Endothelial cell of umbilical vein (primary cell): Measurements from ENCODE around the gene SBDS. TPM values are rescaled to one million over a fixed set of nuclear protein-coding genes. Genes with fewer than 3 reads are reported as not detected.
A peak's percentile ranks its signal among the peaks of the same experiment; 100 is the strongest.
"Not testable (repeated sequence)": the region's sequence is repeated elsewhere in the genome, so short reads cannot be mapped to it uniquely, and the experiment has no call there.

Experiments
- BruUV-seq: library from RNA; stranded (reverse); fragments of 400-500 nt; replicated peaks from 2 replicates; lab custom pipeline; 2021; lab: Mats Ljungman, UMichigan
- CTCF ChIA-PET: fragments of 300-600, 350-600 bp; sonication (Branson Sonifier 250); formaldehyde crosslinking; loops from one replicate; lab custom pipeline; 2021; ENCODE audit warnings: antibody characterized with exemption, inconsistent platforms; lab: Charles Lee
- POLR2A ChIA-PET: fragments of 300-600, 350-600 bp; sonication (Branson Sonifier 250); formaldehyde crosslinking; loops from one replicate; lab custom pipeline; 2021; ENCODE audit warnings: antibody characterized with exemption, inconsistent platforms; lab: Charles Lee
- DNase-seq: peaks from one replicate; pipeline ENCODE4 v3.0.0-alpha.2; 2011; ENCODE audit warnings: low read depth, low spot score
- FAIRE-seq: peaks from 2 replicates; lab custom pipeline; 2011; peaks lifted over from hg19 to GRCh38; lab: Jason Lieb, UNC
- H2AFZ ChIP-seq: 2 replicates; pipeline ENCODE4 v1.6.0; 2012; ENCODE audit warnings: low read depth, low read length, control low read depth, inconsistent platforms
- H3K27ac ChIP-seq: 2 replicates; pipeline ENCODE4 v1.5.1; 2011; ENCODE audit warnings: low read depth, mild to moderate bottlenecking, control low read depth, low read length, moderate library complexity; ENCODE audit not compliant: insufficient read depth
- H3K27me3 ChIP-seq, 2 experiments: 2 replicates each; pipeline versions ENCODE4 v1.6.0 to v1.6.1; 2011; ENCODE audit warnings: low read length in 2 of 2, mixed read lengths in 1 of 2; ENCODE audit not compliant: control insufficient read depth in 2 of 2, insufficient read depth in 2 of 2
- H3K36me3 ChIP-seq, 2 experiments: 2 replicates in 1 of 2; 3 replicates in 1 of 2; pipeline ENCODE4 v1.5.1; 2011; ENCODE audit warnings: low read length in 2 of 2, mild to moderate bottlenecking in 1 of 2, moderate library complexity in 1 of 2; ENCODE audit not compliant: control insufficient read depth in 2 of 2, insufficient read depth in 2 of 2; ENCODE audit errors: extremely low read depth in 1 of 2
- H3K4me1 ChIP-seq: 3 replicates; pipeline ENCODE4 v1.5.1; 2011; ENCODE audit warnings: mild to moderate bottlenecking, low read length; ENCODE audit not compliant: control insufficient read depth, insufficient read depth; ENCODE audit errors: extremely low read depth
- H3K4me2 ChIP-seq: 2 replicates; pipeline ENCODE4 v1.6.1; 2011; ENCODE audit warnings: low read length, control low read depth, mixed read lengths; ENCODE audit not compliant: insufficient read depth
- H3K4me3 ChIP-seq, 3 experiments: fragments of 200-600 bp in 1 of 3; sonication (generic), shearing (Covaris generic) in 1 of 3; replicated peaks in 1 of 3; 2 replicates each; pipeline ENCODE4 v1.5.1; 2011 to 2016; ENCODE audit warnings: control low read depth in 3 of 3, low read length in 3 of 3, mild to moderate bottlenecking in 2 of 3, inconsistent platforms in 1 of 3, low read depth in 1 of 3, moderate library complexity in 1 of 3; ENCODE audit not compliant: insufficient read depth in 1 of 3
- H3K79me2 ChIP-seq: 2 replicates; pipeline ENCODE4 v1.6.0; 2012; ENCODE audit warnings: low read length, inconsistent platforms; ENCODE audit not compliant: control insufficient read depth, insufficient read depth
- H3K9ac ChIP-seq: replicated peaks from 2 replicates; pipeline ENCODE3; 2011; ENCODE audit warnings: low read length, control low read depth; ENCODE audit not compliant: insufficient read depth; ENCODE audit errors: extremely low read depth
- H3K9me1 ChIP-seq: replicated peaks from 3 replicates; pipeline ENCODE4 v1.6.0; 2011; ENCODE audit warnings: mild to moderate bottlenecking, low read length; ENCODE audit not compliant: control insufficient read depth, insufficient read depth; ENCODE audit errors: extremely low read depth
- H3K9me3 ChIP-seq: replicated peaks from 2 replicates; pipeline ENCODE4 v1.5.1; 2012; ENCODE audit warnings: low read length, inconsistent platforms; ENCODE audit not compliant: control insufficient read depth, insufficient read depth
- H4K20me1 ChIP-seq: replicated peaks from 2 replicates; pipeline ENCODE3; 2011; ENCODE audit warnings: mild to moderate bottlenecking, low read length; ENCODE audit not compliant: control insufficient read depth, insufficient read depth; ENCODE audit errors: extremely low read depth
- CTCF ChIP-seq, 2 donors: IDR thresholded peaks; 1 replicate in 1 of 2; 2 replicates in 1 of 2; pipeline ENCODE4 v1.5.1; 2011; ENCODE audit warnings: low read length in 2 of 2, mild to moderate bottlenecking in 2 of 2, moderate library complexity in 2 of 2, control low read depth in 1 of 2, inconsistent platforms in 1 of 2, low read depth in 1 of 2; ENCODE audit not compliant: insufficient read depth in 1 of 2; ENCODE audit errors: extremely low read depth in 1 of 2
- POLR2A ChIP-seq: IDR thresholded peaks from 2 replicates; pipeline ENCODE4 v1.6.1; 2012; ENCODE audit warnings: low read depth, mild to moderate bottlenecking, control low read depth, low read length
- POLR2AphosphoS5 ChIP-seq: IDR thresholded peaks from 2 replicates; pipeline ENCODE4 v1.6.1; 2012; ENCODE audit warnings: low read depth, mild to moderate bottlenecking, control low read depth, low read length, moderate library complexity; ENCODE audit not compliant: insufficient read depth
- dilution Hi-C: fragments of 300-500 bp; cut with MboI; formaldehyde crosslinking; loops from one replicate; pipeline ENCODE4 v1.15.0; 2019; ENCODE audit warnings: low sequenced_read_pairs; ENCODE audit not compliant: extremely low pct_ligation_motif_present
- intact Hi-C: fragments of 100-400 bp; cut with micrococcal nuclease; formaldehyde crosslinking; loops from one replicate; pipeline ENCODE4 v1.10.0; 2022
- polyA plus RNA-seq, 4 experiments: library from polyadenylated mRNA; depleted of rRNA in 3 of 4; stranded (reverse) in 3 of 4; unstranded in 1 of 4; fragments of >200 nt; gene quantifications; 2 replicates each; pipeline versions ENCODE4 v1.2.1 to v1.2.3, GENCODE V29; 2011 to 2012; ENCODE audit warnings: missing spikeins in 1 of 4
- total RNA-seq: library from RNA; stranded (reverse); gene quantifications from 2 replicates; pipeline ENCODE4 v1.2.3, GENCODE V29; 2021

Gene SBDS
- total and polyA plus RNA-seq, 2 donors (not counting 3 experiments of a cell fraction or from before 2014, with no cell fraction given) = 30.7 to 86.5 TPM

GRCh38 chr7:66996444-66997191 lies 1.2 kb upstream of the SBDS start, which contains the start of gene TYW1:
TYW1 (plus strand) TSS chr7:66996833; CDS start chr7:66996979, 146 bp downstream.
- peak within 1 kb of the TSS; percentile 84 to 95 (median 90) for H3K4me3 ChIP-seq
- H3K9me3 ChIP-seq, H3K36me3 ChIP-seq, H3K27me3 ChIP-seq, H3K4me1 ChIP-seq, CTCF ChIA-PET, H3K9me1 ChIP-seq, H4K20me1 ChIP-seq, dilution Hi-C loops: not testable (repeated sequence)
- BruUV-seq = TSS peak; percentile 41
- intact Hi-C loops = loop anchor here (2.0 to 10.0 kb wide), 5 partner anchors 72 to 964 kb away; partner anchors contain the start of genes RABGEF1 and TMEM248
- peak within 1 kb of the TSS; percentile 92 for H3K4me2 ChIP-seq
- FAIRE-seq (peak; percentile 99), DNase-seq (peak; percentile 98)
- peaks cover 15% of the 10 kb centered on the region for H3K79me2 ChIP-seq
- POLR2A ChIA-PET = interaction anchor here (0.5 to 1.0 kb wide), 2 partner anchors 152 to 368 kb away, joined by 3 to 4 read pairs; partner anchors contain the start of gene KCTD7
- H2AFZ ChIP-seq = peak within 1 kb of the TSS; percentile 97
- H3K9ac ChIP-seq = peak within 1 kb of the TSS; percentile 79
- peak; percentile 85 for TF ChIP-seq POLR2A
- peak; percentile 49 for TF ChIP-seq POLR2AphosphoS5
- peak within 1 kb of the TSS; percentile 51 for H3K27ac ChIP-seq

GRCh38 chr7:66994691-66995049 lies 716 bp downstream of the SBDS start:
- H3K36me3 ChIP-seq, H3K9me3 ChIP-seq, dilution Hi-C loops, BruUV-seq, FAIRE-seq, H3K9me1 ChIP-seq, H4K20me1 ChIP-seq, H3K4me1 ChIP-seq, CTCF ChIA-PET, H3K27me3 ChIP-seq, H2AFZ ChIP-seq: not testable (repeated sequence)
- TF ChIP-seq CTCF (IDR thresholded peaks at IDR 0.05; ENCODE audit: extremely low read depth in 1 of 2, insufficient read depth in 1 of 2, low read depth in 1 of 2, low read length in 2 of 2) = peak in 1 of 2 donors; percentile 27
- H3K79me2 ChIP-seq = peaks cover 15% of the 10 kb centered on the region
- H3K4me3 ChIP-seq = peak overlapping the region; percentile 59 to 74 (median 67)
- H3K9ac ChIP-seq = peak overlapping the region; percentile 78
- peak overlapping the region; percentile 84 for H3K27ac ChIP-seq
- POLR2A ChIA-PET = interaction anchor here (1.9 kb wide), 1 partner anchor 150 kb away, joined by 6 read pairs; no protein-coding TSS in a partner anchor
- peak; percentile 72 for DNase-seq
- peak overlapping the region; percentile 82 for H3K4me2 ChIP-seq
- intact Hi-C loops = loop anchor here (1.0 to 10.0 kb wide), 6 partner anchors 44 to 962 kb away; partner anchors contain the start of genes RABGEF1 and TMEM248

DNA sequence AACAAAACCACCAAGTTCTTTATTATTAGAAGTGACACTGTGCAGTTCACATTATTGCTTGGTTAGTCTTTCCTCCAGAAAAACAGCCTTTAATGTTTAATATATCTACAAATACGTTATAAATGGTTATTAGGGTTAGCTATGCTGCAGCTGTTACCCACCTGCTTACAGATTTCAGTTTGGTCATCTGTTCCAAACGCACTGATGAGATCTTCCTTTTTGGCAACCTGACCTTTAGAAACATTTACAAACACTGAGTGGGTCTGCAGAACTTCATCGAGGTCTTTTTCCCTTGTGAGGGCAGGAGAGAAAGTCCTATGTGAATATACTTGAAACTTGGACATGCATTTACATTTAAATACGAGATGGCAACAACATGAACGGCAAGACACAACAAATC lies 1.3 kb downstream of the SBDS start:
- H3K27ac ChIP-seq, dilution Hi-C loops, H3K4me1 ChIP-seq, CTCF ChIA-PET, H3K27me3 ChIP-seq, H4K20me1 ChIP-seq, FAIRE-seq, H3K9me1 ChIP-seq, DNase-seq, BruUV-seq, H3K9me3 ChIP-seq, H3K36me3 ChIP-seq, H3K9ac ChIP-seq, H2AFZ ChIP-seq: not testable (repeated sequence)
- Histone ChIP-seq H3K4me2 (peak overlapping the region; percentile 82), H3K79me2 (peaks cover 15% of the 10 kb centered on the region), H3K4me3 (peak overlapping the region in 2 of 3 experiments; percentile 67 to 74)
- intact Hi-C loops = loop anchor here (2.0 to 10.0 kb wide), 3 partner anchors 43 to 501 kb away; partner anchors contain the start of gene TMEM248
- POLR2A ChIA-PET = interaction anchor here (1.9 kb wide), 1 partner anchor 149 kb away, joined by 6 read pairs; no protein-coding TSS in a partner anchor
